GM23248 (cell line): ENCODE data around the gene ITGAD.

ENCODE experiments used
- EZH2 ChIP-seq: fragments of 200-600 bp; sonication (generic); IDR thresholded peaks from 2 replicates; pipeline ENCODE4 v1.6.1; 2018; ENCODE audit warnings: antibody characterized with exemption, mild to moderate bottlenecking; ENCODE audit not compliant: insufficient read depth, poor library complexity, severe bottlenecking
- EZH2phosphoT487 ChIP-seq: fragments of 200-600 bp; sonication (generic); IDR thresholded peaks from 2 replicates; pipeline ENCODE4 v1.6.1; 2018; ENCODE audit warnings: antibody characterized with exemption, moderate library complexity, mild to moderate bottlenecking, low read depth; ENCODE audit not compliant: insufficient read depth

GRCh38 chr16:31461201-31461920 is 68.2 kb downstream of the ITGAD start:
- no peak for TF ChIP-seq EZH2
- no peak for TF ChIP-seq EZH2phosphoT487
